K562 (cell line): ENCODE results near the gene SCAPER. TPM values are rescaled to one million over a fixed set of nuclear protein-coding genes. Genes with fewer than 3 reads are reported as not detected.

ENCODE experiments used
- DACH1 ChIP-seq: fragments of 450-650 bp; IDR thresholded peaks from 2 replicates; pipeline ENCODE4 v1.6.1; 2018; ENCODE audit not compliant: partially characterized antibody
- EP300 ChIP-seq: IDR thresholded peaks from 2 replicates; pipeline ENCODE4 v1.6.1; 2012; ENCODE audit warnings: low read length, improper control_type of control experiment
- FOXA1 ChIP-seq: fragments of 450-650 bp; IDR thresholded peaks from 2 replicates; pipeline ENCODE4 v1.6.1; 2016; ENCODE audit warnings: mild to moderate bottlenecking, borderline replicate concordance
- HNRNPLL ChIP-seq: fragments of 200-400 bp; formaldehyde crosslinking; IDR thresholded peaks from 2 replicates; pipeline ENCODE4 v1.6.1; 2017; ENCODE audit warnings: low read length, low read depth, mild to moderate bottlenecking; ENCODE audit not compliant: poor library complexity, severe bottlenecking
- NR2C1 ChIP-seq, 2 experiments: fragments of 450-650 bp; IDR thresholded peaks; 2 replicates each; pipeline ENCODE4 v1.6.1; 2017; ENCODE audit warnings: mild to moderate bottlenecking in 2 of 2, antibody characterized with exemption in 1 of 2, inconsistent platforms in 1 of 2, missing compliant biosample characterization in 1 of 2, missing genetic modification characterization in 1 of 2
- PML ChIP-seq: IDR thresholded peaks from 2 replicates; pipeline ENCODE4 v1.6.1; 2012; ENCODE audit warnings: low read length, inconsistent platforms
- RFX5 ChIP-seq: IDR thresholded peaks from 2 replicates; pipeline ENCODE4 v1.6.1; 2011; ENCODE audit warnings: low read depth, mild to moderate bottlenecking, improper control_type of control experiment, low read length
- RFX7 ChIP-seq: fragments of 250-450 bp; sonication (Bioruptor Pico); IDR thresholded peaks from 2 replicates; pipeline ENCODE4 v1.5.1; 2021; ENCODE audit warnings: mild to moderate bottlenecking
- SMAD4 ChIP-seq: fragments of 250-450 bp; sonication (Bioruptor Pico); conservative IDR thresholded peaks from 2 replicates; pipeline ENCODE4 v1.8.0; 2021; ENCODE audit warnings: inconsistent platforms, mild to moderate bottlenecking, moderate library complexity
- TCF3 ChIP-seq: sonication (generic); formaldehyde crosslinking; IDR thresholded peaks from 2 replicates; pipeline ENCODE4 v1.4.0; 2020; ENCODE audit warnings: mild to moderate bottlenecking, missing genetic modification reagents
- polyA plus RNA-seq, 8 experiments: library from polyadenylated mRNA; depleted of rRNA in 4 of 8; stranded (reverse) in 5 of 8; unstranded in 3 of 8; fragments of >200 nt; fragmentation: Nextera tagmentation in 2 of 8; fragmentation: Illumina TruSeq in 1 of 8; extraction: Ambion mirVana in 2 of 8; extraction: Trizol in 1 of 8; gene quantifications; 2 replicates each; pipeline versions ENCODE4 v1.2.1 to v1.2.3, GENCODE V29; 2011 to 2014; ENCODE audit warnings: inconsistent platforms in 1 of 8, missing spikeins in 1 of 8
- total RNA-seq, 7 experiments: library from RNA; depleted of rRNA in 6 of 7; stranded (reverse); fragments of >200 nt in 6 of 7; fragmentation: Illumina TruSeq in 2 of 7; extraction: Trizol in 2 of 7; gene quantifications; 2 replicates each; pipeline versions ENCODE4 v1.2.1 to v1.2.3, GENCODE V29; 2011 to 2021; ENCODE audit warnings: low replicate concordance in 1 of 7
- TF ChIP-seq, protein P1 (sequence below), 2 experiments: IDR thresholded peaks in 1 of 2; conservative IDR thresholded peaks in 1 of 2; 2 replicates each; pipeline ENCODE4 v1.6.1; 2016; ENCODE audit warnings: low read depth in 2 of 2, mild to moderate bottlenecking in 1 of 2, missing compliant biosample characterization in 1 of 2, missing genetic modification characterization in 1 of 2, moderate library complexity in 1 of 2
- TF ChIP-seq, protein P2 (sequence below): fragments of 450-650 bp; conservative IDR thresholded peaks from 2 replicates; pipeline ENCODE4 v1.6.1; 2016; ENCODE audit warnings: missing genetic modification characterization, low read depth, mild to moderate bottlenecking, control low read depth, missing compliant biosample characterization
- TF ChIP-seq, protein P3 (sequence below): sonication (generic); formaldehyde crosslinking; IDR thresholded peaks from 2 replicates; pipeline ENCODE4 v1.8.0; 2022; ENCODE audit warnings: mild to moderate bottlenecking, missing genetic modification reagents

SCAPER gene
- total and polyA plus RNA-seq, 9 of the 15 experiments (the other 6 are each of a cell fraction or from before 2014, with no cell fraction given): 1.3 to 5.7 (median 3.2) TPM

DNA sequence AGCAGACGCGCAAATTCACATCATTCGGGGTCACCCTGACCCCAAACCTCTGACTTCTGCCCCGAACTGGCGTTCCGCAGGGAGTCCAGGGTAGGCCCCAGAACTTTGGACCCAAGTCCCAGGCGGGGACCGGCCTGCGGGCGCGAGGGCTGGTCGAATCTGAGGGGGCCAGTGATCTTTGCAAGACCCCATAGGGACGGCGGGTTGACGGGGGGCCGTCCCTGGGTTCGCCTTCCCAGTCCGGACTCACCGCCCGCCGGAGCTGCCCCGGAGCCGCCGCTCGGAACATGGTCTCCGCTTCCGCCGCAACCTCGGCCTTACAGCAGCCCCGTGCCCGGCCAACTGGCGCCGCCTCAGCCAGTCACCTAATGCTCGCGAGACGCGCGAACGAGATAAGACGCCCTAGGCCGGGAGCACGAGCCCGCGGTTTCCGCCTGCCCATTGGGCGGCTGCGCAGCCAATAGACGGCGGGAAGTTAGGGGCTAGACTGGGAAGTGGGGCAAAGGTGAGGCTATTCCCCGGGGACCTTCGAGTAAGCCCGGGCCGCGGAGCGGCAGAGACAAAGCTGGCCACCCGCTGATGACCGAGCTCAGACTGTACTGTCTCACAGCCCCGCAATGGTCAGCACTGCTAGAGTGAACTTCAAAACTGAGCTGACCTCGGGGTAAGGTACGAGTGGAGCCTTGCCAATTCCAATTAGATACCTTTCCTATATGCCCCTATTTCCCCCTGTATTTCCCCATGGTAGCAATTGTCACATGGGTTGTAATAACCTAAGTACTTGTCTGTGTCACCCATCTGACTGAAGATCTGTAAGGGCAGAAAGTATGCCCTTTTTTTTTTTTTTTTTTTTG lies 593.8 kb downstream of the SCAPER start, which contains the start of gene ETFA (continued):
- TF ChIP-seq, protein P1, sequence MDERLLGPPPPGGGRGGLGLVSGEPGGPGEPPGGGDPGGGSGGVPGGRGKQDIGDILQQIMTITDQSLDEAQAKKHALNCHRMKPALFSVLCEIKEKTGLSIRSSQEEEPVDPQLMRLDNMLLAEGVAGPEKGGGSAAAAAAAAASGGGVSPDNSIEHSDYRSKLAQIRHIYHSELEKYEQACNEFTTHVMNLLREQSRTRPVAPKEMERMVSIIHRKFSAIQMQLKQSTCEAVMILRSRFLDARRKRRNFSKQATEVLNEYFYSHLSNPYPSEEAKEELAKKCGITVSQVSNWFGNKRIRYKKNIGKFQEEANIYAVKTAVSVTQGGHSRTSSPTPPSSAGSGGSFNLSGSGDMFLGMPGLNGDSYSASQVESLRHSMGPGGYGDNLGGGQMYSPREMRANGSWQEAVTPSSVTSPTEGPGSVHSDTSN (CRISPR knock-in tag; IDR thresholded peaks at IDR 0.05; ENCODE audit: low read depth): no peak
- TF ChIP-seq, protein P1 (tag; conservative IDR thresholded peaks at IDR 0.05; ENCODE audit: low read depth): no peak
- TF ChIP-seq PML (0 out of 2 replicates have a peak, but pooled peaks have one; percentile 51), TCF3 (CRISPR knock-in tag) (peak; percentile 37; the same call in 1 of the 2 replicates), RFX7 (CRISPR knock-in tag) (no peak), SMAD4 (CRISPR knock-in tag) (peak; percentile 94), FOXA1 (no peak), EP300 (peak; percentile 15), DACH1 (no peak), NR2C1 (IDR thresholded peaks at IDR 0.05) (peak; percentile 47), NR2C1 (tag; IDR thresholded peaks at IDR 0.05) (peak; percentile 75), HNRNPLL (peak; percentile 83), RFX5 (no peak)
- TF ChIP-seq, protein P2, sequence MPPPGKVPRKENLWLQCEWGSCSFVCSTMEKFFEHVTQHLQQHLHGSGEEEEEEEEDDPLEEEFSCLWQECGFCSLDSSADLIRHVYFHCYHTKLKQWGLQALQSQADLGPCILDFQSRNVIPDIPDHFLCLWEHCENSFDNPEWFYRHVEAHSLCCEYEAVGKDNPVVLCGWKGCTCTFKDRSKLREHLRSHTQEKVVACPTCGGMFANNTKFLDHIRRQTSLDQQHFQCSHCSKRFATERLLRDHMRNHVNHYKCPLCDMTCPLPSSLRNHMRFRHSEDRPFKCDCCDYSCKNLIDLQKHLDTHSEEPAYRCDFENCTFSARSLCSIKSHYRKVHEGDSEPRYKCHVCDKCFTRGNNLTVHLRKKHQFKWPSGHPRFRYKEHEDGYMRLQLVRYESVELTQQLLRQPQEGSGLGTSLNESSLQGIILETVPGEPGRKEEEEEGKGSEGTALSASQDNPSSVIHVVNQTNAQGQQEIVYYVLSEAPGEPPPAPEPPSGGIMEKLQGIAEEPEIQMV (tag): no peak
- TF ChIP-seq, protein P3, sequence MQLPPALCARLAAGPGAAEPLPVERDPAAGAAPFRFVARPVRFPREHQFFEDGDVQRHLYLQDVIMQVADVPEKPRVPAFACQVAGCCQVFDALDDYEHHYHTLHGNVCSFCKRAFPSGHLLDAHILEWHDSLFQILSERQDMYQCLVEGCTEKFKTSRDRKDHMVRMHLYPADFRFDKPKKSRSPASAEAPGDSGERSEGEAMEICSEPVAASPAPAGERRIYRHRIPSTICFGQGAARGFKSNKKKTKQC (CRISPR knock-in tag): 0 out of 2 replicates have a peak, but pooled peaks have one; percentile 17
